GM23338 (cell line): ENCODE data around the gene NLK.

Experiments
- EZH2 ChIP-seq: fragments of 200-600 bp; sonication (generic); IDR thresholded peaks from one replicate; pipeline ENCODE4 v1.8.0; 2017; ENCODE audit warnings: antibody characterized with exemption, mild to moderate bottlenecking, low read depth; ENCODE audit not compliant: unreplicated experiment
- TF ChIP-seq, protein P1 (sequence below), 2 experiments: fragments of 200-600 bp in 1 of 2; sonication (generic) in 1 of 2; conservative IDR thresholded peaks; 2 replicates each; pipeline versions ENCODE4 v1.5.1 to v1.6.1; 2016 to 2017; ENCODE audit warnings: antibody characterized with exemption in 2 of 2, low read depth in 2 of 2, mild to moderate bottlenecking in 2 of 2, moderate library complexity in 1 of 2
- TF ChIP-seq, protein P2 (sequence below): IDR thresholded peaks from one replicate; pipeline ENCODE4 v1.6.1; 2018; ENCODE audit warnings: antibody characterized with exemption; ENCODE audit not compliant: unreplicated experiment

DNA sequence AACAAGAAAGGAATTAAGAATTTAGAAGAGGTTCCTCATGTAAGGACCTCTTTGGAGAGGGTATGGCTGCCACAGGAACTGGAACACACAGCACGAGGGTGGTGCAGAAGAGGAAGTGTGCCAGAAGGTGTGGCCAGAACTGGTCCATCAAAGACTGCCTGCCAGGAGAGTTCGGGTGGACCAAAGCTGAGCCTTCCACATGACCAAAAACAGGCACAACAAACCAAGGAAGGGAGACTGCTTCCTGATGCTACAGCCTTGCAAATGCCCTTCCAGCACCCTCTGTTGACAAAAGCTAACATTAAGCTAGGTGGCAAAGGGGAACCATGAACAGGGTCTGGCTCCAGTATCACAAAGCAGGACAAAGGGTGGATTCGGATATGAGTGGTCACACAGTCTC is 150.8 kb downstream of the NLK start:
- TF ChIP-seq, protein P1, sequence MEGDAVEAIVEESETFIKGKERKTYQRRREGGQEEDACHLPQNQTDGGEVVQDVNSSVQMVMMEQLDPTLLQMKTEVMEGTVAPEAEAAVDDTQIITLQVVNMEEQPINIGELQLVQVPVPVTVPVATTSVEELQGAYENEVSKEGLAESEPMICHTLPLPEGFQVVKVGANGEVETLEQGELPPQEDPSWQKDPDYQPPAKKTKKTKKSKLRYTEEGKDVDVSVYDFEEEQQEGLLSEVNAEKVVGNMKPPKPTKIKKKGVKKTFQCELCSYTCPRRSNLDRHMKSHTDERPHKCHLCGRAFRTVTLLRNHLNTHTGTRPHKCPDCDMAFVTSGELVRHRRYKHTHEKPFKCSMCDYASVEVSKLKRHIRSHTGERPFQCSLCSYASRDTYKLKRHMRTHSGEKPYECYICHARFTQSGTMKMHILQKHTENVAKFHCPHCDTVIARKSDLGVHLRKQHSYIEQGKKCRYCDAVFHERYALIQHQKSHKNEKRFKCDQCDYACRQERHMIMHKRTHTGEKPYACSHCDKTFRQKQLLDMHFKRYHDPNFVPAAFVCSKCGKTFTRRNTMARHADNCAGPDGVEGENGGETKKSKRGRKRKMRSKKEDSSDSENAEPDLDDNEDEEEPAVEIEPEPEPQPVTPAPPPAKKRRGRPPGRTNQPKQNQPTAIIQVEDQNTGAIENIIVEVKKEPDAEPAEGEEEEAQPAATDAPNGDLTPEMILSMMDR (conservative IDR thresholded peaks at IDR 0.05; ENCODE audit: low read depth in 2 of 2), result peak in 1 of 2 experiments; percentile 59; a peak in 2 of 4 replicates
- no peak for TF ChIP-seq EZH2
- TF ChIP-seq, protein P2, sequence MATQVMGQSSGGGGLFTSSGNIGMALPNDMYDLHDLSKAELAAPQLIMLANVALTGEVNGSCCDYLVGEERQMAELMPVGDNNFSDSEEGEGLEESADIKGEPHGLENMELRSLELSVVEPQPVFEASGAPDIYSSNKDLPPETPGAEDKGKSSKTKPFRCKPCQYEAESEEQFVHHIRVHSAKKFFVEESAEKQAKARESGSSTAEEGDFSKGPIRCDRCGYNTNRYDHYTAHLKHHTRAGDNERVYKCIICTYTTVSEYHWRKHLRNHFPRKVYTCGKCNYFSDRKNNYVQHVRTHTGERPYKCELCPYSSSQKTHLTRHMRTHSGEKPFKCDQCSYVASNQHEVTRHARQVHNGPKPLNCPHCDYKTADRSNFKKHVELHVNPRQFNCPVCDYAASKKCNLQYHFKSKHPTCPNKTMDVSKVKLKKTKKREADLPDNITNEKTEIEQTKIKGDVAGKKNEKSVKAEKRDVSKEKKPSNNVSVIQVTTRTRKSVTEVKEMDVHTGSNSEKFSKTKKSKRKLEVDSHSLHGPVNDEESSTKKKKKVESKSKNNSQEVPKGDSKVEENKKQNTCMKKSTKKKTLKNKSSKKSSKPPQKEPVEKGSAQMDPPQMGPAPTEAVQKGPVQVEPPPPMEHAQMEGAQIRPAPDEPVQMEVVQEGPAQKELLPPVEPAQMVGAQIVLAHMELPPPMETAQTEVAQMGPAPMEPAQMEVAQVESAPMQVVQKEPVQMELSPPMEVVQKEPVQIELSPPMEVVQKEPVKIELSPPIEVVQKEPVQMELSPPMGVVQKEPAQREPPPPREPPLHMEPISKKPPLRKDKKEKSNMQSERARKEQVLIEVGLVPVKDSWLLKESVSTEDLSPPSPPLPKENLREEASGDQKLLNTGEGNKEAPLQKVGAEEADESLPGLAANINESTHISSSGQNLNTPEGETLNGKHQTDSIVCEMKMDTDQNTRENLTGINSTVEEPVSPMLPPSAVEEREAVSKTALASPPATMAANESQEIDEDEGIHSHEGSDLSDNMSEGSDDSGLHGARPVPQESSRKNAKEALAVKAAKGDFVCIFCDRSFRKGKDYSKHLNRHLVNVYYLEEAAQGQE, result no peak
